ENCODE data around the gene ADAMTS2. TPM values are rescaled to one million over a fixed set of nuclear protein-coding genes. Genes with fewer than 3 reads are reported as not detected.

The ADAMTS2 gene
- total RNA-seq, 6 experiments from 2014 or later = 31.5 to 38.4 (median 34.1) TPM

GRCh38 chr5:179140293-179140692 lies 205.0 kb downstream of the ADAMTS2 start:
- Mint-ChIP-seq H3K36me3 (ENCODE audit: low read depth) (peaks cover 3% of the 10 kb centered on the region), H3K9me3 (no peaks in the 10 kb centered on the region), H3K27ac (no peak overlapping the region), H3K4me1 (ENCODE audit: low read depth) (peaks cover 21% of the 10 kb centered on the region), H3K27me3 (ENCODE audit: insufficient read depth) (no peaks in the 10 kb centered on the region), H3K4me3 (no peak overlapping the region)
- no peak for DNase-seq
- no peak for TF ChIP-seq CTCF (IDR thresholded peaks at IDR 0.05)

- H3K27me3 Mint-ChIP-seq (ENCODE audit: insufficient read depth) = peaks cover 2% of the 10 kb centered on the region; the same call in 1 of the 2 replicates
- H3K4me3 Mint-ChIP-seq = no peak overlapping the region
- no peak for TF ChIP-seq CTCF (IDR thresholded peaks at IDR 0.05)
- no peaks in the 10 kb centered on the region for H3K9me3 Mint-ChIP-seq
- no peak overlapping the region for H3K27ac Mint-ChIP-seq
- peaks cover 5% of the 10 kb centered on the region for H3K36me3 Mint-ChIP-seq (ENCODE audit: low read depth)
- DNase-seq = no peak
- peaks cover 21% of the 10 kb centered on the region for H3K4me1 Mint-ChIP-seq (ENCODE audit: low read depth)
These were observed 205.4 kb downstream of the ADAMTS2 start for GRCh38 chr5:179139936-179140235.

- no peaks in the 10 kb centered on the region for H3K9me3 Mint-ChIP-seq
- TF ChIP-seq CTCF (IDR thresholded peaks at IDR 0.05) = no peak
- H3K27ac Mint-ChIP-seq = no peak overlapping the region
- H3K4me3 Mint-ChIP-seq = no peak overlapping the region
- H3K4me1 Mint-ChIP-seq (ENCODE audit: low read depth) = peaks cover 21% of the 10 kb centered on the region
- H3K36me3 Mint-ChIP-seq (ENCODE audit: low read depth) = peaks cover 5% of the 10 kb centered on the region
- no peak for DNase-seq
- H3K27me3 Mint-ChIP-seq (ENCODE audit: insufficient read depth) = peaks cover 2% of the 10 kb centered on the region; the same call in 1 of the 2 replicates
These were observed 205.9 kb downstream of the ADAMTS2 start for GRCh38 chr5:179139111-179139935.

GRCh38 chr5:179138568-179138925 lies 206.7 kb downstream of the ADAMTS2 start:
- H3K4me3 Mint-ChIP-seq = no peak overlapping the region
- no peak for DNase-seq

More at GRCh38 chr5:179138568-179138925, 206.7 kb downstream of the ADAMTS2 start:
- Mint-ChIP-seq H3K36me3 (ENCODE audit: low read depth) (peaks cover 11% of the 10 kb centered on the region), H3K27me3 (ENCODE audit: insufficient read depth) (peaks cover 4% of the 10 kb centered on the region; the same call in 1 of the 2 replicates), H3K27ac (no peak overlapping the region), H3K9me3 (no peaks in the 10 kb centered on the region), H3K4me1 (ENCODE audit: low read depth) (peaks cover 19% of the 10 kb centered on the region)
- no peak for TF ChIP-seq CTCF (IDR thresholded peaks at IDR 0.05)
